D341Med (cell line): ENCODE results near the gene NAT10.
"Not testable (repeated sequence)": the region's sequence is repeated elsewhere in the genome, so short reads cannot be mapped to it uniquely, and the experiment has no call there.

ENCODE experiments used
- DNase-seq: peaks from one replicate; pipeline ENCODE4 v3.0.0; 2012; ENCODE audit warnings: low spot score

The NAT10 gene

DNA sequence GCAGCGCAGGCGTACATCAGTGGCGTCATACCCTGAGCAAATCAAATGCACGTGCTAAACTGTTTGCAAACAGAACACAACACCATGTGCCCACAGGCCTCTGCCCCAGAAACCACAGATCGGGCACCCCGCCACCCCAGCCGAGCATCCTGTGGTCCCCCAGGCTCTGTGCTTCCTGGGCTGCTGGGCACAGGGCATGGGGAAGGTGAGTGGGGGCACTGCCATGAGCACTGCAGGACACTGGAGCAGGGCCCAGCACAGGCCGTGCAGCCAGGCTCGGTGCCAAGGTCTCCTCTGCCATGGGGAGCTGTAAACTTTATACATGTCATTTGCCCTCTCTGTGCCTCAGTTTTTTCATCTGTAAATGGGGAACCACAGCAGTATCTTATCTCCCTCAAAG, 62.5 kb downstream of the NAT10 start:
- DNase-seq: no peak

DNA sequence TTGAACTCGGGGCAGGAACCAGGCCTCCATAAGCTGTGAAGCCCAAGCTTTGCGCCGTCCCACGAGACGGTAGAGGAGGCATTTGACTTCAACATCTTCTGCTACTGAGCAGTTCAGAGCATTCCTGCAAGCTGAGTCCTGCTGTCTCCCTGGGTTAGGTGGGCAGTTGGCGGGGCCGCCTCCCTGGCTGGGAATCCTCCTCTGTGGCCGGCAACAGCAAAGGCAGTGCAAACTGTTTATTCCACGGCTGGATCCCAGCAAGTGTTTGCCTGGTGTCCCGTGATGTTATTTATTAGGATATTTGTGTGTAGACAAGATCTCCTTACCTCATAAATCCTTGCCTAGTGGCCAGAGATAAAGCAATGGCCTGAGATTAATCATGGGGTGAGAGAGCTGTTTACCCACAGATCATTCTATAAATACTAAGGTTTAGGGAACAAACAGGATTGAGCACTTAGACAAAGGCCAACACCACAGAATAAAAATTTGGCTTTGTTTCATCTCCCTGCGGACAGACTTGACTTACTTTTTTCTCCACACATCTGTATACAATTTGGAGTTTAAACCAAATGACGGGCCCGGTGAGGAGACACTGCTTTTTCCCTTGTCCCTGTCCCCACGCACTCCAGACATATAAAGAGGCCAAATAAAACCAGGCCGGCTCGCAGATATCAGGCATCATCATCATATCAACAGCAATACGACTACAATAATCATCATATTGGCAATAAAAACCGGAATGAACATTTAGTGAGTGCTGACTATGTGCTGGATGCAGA, 63.4 kb downstream of the NAT10 start:
- no peak for DNase-seq

DNA sequence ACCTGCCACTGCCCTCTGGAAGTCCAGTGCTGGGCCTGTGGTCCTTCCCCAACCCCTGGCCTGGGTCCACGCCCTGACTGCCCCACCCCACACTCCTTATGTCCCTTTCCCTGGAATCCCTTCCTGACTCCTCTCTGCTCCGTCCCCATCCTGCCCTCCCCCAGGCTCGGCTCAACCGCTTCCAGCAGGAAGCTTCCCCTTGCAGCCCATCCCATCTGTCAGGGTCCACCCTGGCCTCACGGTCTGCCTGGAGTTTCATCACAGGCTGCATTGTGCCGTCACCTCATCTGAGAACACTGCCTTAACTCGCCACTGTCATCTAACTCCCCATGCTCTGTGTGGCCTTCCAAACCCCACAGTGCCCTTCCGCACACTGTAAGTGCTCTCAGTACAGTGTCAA, 64.3 kb downstream of the NAT10 start:
- no peak for DNase-seq

DNA sequence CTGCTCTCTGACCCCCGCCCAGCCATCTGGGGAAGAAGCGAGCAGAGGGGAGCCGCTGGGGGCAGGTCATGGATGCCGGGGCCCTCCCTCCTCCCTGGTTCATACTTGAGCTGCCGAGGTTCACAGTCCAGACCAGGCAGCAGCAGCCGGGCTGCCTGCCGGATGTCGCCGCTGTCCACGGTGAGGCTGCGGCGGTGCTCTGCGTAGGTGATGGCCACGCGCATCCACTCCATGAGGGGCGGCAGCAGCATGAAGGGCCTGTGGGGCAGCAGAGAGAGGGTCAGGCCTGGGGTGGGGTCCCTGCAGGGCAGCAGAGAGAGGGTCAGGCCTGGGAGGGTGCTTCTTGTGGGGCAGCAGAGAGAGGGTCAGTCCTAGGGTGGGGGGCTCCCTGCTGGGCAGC, 67.6 kb downstream of the NAT10 start:
- no peak for DNase-seq

DNA sequence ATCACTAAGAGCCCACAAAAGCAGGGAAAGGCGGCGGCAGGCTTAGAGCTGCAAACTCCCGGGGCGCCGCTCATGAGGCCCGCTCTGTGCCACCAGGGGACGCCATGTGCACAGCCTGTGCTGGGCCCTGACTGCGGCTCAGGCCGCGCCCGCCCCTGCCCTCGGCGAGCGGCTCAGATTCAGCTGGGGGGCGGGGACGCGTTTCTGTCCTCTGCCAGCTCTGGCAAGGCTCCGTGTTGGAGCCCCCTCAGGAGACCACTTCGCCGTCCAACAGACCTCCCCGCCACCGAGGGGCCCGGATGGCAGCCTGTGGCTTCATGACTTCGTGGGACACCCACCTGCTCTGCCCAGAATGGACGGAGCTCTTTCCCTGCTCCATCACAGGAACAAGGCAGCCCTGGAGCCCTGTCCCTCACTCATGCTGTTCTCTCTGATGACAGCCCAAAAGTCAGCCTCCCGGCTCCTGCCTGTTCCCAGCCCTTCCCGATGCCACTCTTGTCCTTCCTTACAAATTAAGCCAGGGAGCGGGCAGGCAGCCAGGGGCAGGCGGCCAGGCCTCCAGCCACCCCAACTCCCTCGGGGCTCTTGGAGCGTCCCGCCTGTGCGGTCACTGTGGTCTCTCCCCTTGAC, 69.1 kb downstream of the NAT10 start:
- DNase-seq: peak; percentile 95

DNA sequence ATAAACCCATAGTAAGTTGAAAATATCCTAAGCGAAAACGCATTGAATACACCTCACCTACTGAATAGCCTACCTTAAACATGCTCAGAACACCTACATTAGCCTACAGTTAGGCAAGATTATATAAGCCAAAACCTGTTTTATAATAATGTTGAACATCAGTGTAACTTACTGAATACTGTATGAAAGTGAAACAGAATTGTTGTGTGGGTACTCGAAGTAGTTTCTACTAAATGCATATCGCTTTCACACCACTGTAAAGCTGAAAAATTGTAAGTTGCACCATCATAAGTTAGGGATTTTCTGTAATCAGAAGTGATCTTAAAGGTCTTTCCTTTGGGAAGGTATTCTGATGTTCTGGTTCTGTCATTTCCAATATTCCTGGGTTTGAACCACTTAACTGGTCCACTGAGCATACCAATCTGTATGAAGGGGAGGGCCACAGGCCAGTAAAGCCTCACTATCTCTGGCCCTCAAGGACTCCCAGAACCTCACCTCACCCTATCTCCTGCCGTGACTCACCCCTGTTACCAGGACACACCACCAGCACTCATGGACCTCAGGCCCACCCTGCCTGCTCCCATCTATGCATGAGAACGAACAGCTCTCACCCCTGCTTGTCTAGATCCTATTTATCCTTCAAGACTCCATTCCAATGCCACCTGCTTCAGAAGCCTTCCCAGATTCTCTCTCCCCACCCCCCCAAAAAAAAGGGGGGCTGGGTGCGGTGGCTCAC, 70.0 kb downstream of the NAT10 start:
- no peak for DNase-seq

DNA sequence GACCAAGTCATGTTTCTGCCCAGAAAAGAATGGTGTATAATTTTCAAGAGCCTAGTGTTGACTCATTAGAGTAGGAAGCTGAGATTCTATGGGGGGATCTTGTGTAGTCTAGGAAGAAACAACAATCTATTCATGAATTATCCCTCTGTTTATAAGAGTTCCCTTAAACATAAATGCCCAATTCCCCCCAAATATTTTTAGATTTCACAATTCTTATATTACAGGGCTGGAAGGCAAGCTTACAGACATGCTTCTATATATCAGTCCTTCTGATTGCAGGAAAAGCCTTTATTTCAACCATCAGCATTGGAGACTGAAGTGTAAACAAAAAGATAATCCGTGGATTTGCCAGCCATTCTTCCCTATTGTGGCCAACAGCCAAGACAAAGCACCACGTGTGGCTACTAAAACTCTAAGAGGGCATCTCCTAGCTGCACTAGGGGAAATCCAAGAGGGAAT, 71.4 kb downstream of the NAT10 start:
- no peak for DNase-seq

DNA sequence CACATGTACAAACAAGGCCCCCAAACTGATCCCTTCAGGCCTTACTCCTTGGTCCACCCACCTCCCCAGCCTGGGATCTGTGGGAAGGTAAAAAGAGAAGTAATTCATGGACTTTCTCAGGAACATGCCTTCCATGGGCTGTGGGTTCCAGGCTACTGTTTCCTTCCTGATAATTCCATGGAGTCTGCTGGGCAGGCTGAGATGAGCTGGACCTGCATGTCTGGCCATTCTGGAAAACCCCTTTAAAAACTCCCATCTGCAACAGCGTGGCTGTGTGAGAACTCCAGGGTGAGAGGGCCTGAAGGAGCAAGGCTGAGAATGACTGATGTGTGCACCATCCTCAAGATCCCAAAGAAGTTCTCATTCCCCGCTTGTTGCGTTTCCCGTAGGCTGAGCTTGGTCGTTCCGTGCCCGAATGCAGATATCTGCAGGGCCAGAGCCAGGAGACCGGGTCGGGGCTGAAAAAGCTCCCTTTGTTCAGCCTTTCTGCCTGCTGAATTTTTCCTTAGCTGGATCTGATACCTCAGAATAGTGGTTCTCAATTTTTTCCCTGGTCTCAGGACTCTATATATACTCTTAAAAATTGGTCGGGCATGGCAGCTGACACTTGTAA, 72.9 kb downstream of the NAT10 start:
- no peak for DNase-seq

DNA sequence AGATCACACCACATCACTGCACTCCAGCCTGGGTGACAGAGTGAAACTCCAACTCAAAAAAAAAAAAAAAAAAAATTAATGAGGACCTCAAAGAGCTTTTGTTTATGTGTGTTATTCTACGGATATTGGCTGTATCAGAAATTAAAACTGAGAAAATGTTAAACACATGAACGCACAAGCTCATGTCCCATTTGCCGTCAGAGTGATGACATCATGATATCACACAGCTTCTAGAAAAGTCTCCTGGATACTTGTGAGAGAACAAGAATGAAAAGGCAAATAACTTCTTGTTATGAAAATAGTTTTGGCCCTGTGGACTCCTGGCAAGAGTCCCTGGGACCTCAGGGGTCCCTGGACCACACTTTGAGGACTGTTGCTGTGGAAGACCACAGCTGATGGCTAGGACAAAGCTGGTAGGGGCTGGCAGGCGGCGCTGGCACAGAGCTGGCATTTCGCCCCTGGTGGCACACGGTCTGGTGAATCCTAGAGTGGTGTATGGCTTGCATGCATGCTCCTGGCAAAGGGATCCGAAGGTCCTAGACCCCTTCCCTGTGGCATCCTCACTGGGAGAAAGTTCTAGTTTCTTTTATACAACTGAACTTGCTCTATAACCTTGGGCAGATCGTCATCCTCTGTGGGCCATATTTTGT, 73.7 kb downstream of the NAT10 start:
- DNase-seq: no peak

DNA sequence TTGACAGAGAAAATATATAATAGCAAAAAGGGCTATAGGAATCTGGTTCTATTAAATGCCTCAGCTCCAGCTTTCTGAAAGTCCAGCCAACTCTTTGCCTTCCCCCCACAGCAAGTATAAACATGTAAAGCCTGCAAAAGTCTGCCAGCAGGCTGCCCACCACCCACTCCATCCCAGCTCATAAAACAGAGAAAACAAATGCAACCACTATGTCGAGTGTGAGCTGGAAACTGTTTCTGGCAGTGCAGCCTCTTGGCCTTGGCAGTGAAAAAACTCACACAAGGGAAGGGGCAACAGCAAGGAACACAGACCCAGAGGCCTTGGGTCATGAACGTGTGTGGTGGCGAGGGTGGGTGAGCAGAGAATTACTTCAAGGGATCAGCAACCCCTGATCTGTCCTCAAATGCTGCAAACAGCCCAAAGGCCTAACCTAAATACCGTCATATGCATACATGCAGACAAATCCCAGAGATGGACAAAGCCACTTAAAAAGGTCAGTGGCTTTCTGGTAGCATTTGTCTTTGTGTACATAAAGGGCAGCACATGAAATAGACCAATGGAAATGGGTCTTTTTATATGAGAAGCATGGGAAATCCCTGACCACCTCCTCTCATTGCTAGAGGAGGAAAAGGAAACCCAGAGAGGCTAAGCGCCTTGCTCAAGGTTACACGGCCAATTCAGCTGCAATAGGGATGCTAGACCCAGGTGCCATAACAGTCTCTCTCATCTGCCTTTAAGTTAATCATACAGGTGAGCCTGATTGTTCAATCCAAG, 74.8 kb downstream of the NAT10 start:
- DNase-seq: no peak

DNA sequence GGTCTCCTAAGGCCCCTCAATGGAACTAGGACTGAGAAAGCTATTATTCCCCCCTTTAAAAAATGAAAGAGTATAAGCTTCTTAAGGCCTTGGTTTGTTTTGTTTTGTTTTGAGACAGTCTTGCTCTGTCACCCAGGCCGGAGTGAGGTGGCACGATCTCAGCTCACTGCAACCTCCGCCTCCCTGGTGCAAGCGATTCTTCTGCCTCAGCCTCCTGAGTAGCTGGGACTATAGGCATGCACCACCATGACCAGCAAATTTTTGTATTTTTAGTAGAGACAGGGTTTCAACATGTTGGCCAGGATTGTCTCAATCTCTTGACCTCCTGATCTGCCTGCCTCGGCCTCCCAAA, 75.4 kb downstream of the NAT10 start:
- not testable (repeated sequence) for DNase-seq

DNA sequence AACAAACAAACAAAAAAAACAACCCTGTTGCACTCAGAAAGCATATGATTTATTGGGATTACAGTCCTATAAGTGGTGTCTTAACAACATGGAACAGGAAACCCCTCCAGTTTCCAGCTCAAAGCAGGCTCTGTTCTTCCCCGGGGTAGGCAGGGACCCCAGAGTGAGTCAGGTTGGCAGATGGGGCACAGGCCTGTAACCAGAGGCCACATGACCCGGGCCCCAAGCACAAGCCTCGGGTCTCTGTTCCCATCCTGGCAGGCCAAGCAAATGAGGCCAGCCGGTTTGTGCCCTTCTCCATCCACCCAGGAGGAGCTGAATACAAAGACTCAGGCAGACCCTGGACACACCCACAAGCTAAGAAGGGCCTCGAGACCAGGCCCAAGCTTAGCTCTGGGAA, 75.8 kb downstream of the NAT10 start:
- DNase-seq: no peak

DNA sequence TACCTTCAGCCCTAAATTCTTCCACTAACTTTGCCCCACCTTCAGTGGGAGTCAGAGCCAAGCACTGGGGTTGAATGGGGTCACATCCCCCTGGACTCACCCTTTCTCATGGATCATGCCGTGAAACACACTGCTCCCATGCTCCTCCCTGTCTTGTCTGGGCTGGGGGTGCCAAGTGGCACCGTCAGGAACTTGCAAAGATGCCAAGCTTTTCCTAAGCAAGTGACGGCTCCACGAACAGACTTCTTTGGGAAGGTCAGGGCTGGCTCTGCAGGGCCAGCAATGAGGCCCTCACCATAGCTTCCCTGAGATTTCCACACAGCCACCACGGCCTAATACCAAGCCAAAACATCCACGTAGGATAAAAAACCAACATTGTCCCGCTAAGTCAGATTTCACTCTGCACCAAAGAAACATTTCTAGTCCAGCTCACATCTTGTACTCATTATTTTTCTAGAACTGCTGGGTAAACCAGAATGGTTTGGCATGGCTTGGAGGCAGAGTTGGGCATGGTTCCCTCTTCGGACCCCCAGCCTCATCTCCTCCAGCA, 76.5 kb downstream of the NAT10 start:
- no peak for DNase-seq

DNA sequence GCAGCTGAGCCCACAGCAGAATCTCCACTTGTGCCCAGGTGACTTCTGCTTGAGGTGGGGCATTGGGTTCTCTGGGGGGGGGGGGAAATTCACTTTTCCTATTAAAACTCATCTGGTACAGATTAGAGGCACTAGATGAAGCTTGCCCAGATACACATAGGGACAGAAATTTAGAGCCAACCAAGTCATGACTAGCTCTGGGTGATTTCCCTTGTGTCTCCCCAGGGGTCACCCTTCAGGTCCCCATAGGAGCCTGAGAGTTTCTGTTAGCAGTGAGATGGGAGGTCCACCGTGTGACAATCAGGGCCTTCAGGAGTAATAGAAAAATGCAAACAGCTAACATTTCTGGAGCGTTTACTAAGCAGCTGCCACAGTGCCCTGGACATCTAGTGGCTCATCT, 77.0 kb downstream of the NAT10 start:
- DNase-seq: no peak

DNA sequence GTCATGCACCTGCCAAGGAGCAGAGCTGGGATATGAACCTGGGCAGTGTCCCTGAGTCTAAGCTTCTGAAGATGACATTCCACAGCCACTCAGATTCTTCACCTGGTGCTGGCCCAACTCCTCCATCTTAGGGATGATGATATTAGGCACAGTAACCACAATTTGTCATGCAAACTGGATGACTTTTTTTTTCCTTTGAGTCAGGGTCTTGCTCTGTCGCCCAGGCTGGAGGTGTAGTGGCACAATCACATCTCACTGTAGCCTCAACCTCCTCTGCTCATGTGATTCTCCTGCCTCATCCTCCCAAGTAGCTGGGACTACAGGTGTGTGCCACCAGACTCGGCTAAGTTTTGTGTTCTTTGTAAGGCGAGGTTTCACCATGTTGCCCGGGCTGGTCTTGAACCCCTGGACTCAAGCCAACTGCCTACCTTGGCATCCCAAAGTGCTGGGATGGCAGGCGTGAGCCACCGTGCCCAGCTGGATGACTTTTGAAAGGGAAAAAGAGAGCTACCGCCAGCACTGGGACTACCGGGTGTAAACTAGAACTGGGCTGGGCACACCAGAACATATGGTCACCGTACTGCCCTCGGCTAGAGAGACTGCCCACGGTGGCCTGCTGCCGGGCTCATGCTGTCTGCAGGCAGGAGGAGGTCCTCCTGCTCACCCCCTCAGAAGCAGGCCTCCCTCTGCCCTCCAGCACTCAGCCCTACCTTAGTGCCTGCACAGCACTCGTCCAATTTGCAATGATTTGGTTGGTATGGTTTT, 77.7 kb downstream of the NAT10 start:
- no peak for DNase-seq

DNA sequence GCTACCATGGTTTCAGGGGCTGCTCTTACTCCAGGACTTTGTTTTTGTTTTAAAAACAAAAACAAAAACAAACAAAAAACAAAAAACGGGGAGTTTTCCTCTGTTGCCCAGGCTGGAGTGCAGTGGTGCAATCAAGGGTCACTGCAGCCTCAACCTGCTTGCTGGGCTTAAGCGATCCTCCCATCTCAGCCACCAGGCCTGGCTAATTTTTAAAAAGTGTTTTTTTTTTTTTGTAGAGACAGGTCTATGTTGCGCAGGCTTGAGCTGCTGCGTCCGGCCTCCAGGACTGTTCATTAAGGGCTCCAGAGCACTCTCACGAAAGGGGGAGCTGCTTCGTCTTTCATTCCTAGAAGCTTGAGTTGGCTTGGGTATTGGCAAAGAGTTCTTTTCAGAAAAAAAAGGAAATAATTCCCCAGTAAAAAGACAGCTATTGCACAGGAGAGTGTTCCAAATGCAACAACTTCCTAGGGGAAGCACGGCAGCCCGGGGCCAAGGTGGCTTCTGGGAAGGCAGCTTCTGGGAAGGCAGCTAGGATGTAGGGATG, 78.5 kb downstream of the NAT10 start:
- no peak for DNase-seq

DNA sequence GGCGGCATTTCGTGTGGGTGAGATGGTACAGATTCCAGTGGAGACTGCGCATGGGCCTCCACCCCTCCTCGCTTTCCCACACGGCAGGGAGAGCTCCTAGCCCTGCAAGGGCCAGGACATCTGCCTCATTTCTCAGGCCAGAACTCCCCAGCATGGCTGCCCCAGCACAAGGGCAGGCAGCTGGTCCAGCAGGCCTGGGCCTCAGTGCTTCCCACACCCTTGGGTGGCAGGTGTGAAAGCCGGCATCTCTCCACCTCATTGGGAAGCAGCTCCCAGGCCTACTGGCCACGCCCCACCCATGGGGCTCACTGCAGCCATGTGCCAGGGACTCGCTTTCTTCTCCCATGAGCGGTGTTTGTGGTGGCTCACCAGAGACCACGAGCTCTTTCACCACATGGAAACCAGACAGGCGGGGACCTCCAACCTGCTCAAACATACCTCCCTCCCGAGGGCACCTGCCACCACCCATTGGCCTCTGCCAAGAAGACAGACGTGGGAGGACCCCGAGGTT, 79.1 kb downstream of the NAT10 start:
- no peak for DNase-seq

DNA sequence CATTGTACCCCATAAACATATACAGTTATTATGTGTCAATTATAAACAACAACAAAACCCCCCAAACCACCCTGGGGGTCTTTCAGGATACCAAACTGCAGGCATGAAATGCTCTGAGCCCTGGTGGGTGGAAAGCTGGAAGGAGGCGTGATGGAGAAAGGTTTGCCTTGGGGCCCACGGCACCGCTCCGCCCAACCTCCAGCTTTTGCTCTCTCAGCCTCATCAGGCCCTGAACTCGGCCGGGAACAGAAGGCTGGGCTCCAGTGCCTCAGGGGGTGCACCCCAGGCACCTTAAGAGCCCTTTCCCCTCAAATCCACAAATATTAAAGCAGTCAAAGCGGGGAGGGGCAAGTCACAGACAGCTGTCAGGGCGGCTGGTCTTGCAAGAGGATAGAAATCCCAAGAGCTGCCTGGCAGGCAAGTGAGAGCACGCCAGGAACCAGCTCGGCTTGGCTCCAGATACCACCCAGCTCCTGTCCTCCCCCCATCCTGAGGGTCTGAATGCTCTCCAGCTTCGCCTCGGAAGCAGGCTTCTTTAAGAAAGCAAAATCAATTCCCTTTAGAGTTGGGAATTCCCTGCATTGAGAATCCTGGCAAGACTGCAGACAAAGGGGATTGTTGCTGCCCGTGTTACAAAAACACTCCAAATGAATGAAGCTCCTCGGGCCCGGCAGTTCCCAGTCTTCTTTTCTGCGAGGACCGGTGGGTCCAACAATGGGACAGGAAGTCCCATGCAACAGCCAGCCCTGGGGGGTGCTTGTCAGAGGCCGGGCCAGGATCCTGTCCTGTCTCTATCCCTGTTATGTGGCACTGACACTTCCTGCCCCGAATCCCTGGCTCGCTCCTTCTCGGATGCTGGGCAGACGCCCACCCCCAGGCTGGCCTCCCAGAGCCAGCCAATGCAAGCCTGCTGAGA, 80.8 kb downstream of the NAT10 start:
- no peak for DNase-seq

DNA sequence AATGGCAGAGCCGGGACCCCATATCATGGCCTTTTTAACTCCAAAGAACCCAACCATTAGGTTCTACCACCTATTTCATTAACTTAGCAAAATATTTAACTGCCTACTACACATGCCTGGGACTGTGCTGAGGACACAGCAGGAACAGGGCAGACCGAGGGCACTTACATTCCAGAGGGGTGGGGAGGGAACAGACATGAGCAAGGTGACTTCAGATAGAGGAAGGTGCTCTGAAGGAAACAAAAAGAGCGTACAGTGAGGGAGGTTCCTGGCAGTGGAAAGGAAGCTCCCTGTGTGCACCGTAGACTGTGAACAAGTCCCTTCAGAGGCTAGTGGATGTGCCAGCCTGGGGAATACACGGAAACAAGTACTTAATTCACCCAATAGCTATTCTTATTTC, 82.8 kb downstream of the NAT10 start:
- DNase-seq: no peak
